Central memory CD8-positive, alpha-beta T cell (primary cell): ENCODE measurements around the gene LAMA4.

Experiments used
- ATAC-seq: fragments of 150-1000 bp; cut with Tn5 transposase; replicated peaks from 2 replicates; pipeline ENCODE4 v1.10.0; 2022; ENCODE audit warnings: mild to moderate bottlenecking, moderate FRiP score, moderate number of reproducible peaks; ENCODE audit not compliant: poor library complexity, severe bottlenecking; ENCODE audit errors: extremely low read depth
- DNase-seq, 2 donors: peaks; one replicate each; pipeline ENCODE4 v3.0.0; 2021; ENCODE audit warnings: low spot score in 2 of 2
- H3K27ac Mint-ChIP-seq: one replicate; pipeline ENCODE4 v1.8.0; 2022; ENCODE audit warnings: low read depth, mild to moderate bottlenecking, moderate library complexity, mixed read lengths
- H3K27me3 Mint-ChIP-seq: one replicate; pipeline ENCODE4 v1.8.0; 2022; ENCODE audit warnings: mixed read lengths
- H3K36me3 Mint-ChIP-seq: one replicate; pipeline ENCODE4 v1.8.0; 2022; ENCODE audit warnings: mild to moderate bottlenecking, moderate library complexity, mixed read lengths; ENCODE audit not compliant: insufficient read depth
- H3K4me1 Mint-ChIP-seq: one replicate; pipeline ENCODE4 v1.8.0; 2022; ENCODE audit warnings: mixed read lengths
- H3K4me3 Mint-ChIP-seq: one replicate; pipeline ENCODE4 v1.8.0; 2022; ENCODE audit warnings: mild to moderate bottlenecking, moderate library complexity, mixed read lengths
- H3K9me3 Mint-ChIP-seq: one replicate; pipeline ENCODE4 v1.8.0; 2022; ENCODE audit warnings: mixed read lengths

The LAMA4 gene, protein sequence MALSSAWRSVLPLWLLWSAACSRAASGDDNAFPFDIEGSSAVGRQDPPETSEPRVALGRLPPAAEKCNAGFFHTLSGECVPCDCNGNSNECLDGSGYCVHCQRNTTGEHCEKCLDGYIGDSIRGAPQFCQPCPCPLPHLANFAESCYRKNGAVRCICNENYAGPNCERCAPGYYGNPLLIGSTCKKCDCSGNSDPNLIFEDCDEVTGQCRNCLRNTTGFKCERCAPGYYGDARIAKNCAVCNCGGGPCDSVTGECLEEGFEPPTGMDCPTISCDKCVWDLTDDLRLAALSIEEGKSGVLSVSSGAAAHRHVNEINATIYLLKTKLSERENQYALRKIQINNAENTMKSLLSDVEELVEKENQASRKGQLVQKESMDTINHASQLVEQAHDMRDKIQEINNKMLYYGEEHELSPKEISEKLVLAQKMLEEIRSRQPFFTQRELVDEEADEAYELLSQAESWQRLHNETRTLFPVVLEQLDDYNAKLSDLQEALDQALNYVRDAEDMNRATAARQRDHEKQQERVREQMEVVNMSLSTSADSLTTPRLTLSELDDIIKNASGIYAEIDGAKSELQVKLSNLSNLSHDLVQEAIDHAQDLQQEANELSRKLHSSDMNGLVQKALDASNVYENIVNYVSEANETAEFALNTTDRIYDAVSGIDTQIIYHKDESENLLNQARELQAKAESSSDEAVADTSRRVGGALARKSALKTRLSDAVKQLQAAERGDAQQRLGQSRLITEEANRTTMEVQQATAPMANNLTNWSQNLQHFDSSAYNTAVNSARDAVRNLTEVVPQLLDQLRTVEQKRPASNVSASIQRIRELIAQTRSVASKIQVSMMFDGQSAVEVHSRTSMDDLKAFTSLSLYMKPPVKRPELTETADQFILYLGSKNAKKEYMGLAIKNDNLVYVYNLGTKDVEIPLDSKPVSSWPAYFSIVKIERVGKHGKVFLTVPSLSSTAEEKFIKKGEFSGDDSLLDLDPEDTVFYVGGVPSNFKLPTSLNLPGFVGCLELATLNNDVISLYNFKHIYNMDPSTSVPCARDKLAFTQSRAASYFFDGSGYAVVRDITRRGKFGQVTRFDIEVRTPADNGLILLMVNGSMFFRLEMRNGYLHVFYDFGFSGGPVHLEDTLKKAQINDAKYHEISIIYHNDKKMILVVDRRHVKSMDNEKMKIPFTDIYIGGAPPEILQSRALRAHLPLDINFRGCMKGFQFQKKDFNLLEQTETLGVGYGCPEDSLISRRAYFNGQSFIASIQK (N-terminal part only)

DNA sequence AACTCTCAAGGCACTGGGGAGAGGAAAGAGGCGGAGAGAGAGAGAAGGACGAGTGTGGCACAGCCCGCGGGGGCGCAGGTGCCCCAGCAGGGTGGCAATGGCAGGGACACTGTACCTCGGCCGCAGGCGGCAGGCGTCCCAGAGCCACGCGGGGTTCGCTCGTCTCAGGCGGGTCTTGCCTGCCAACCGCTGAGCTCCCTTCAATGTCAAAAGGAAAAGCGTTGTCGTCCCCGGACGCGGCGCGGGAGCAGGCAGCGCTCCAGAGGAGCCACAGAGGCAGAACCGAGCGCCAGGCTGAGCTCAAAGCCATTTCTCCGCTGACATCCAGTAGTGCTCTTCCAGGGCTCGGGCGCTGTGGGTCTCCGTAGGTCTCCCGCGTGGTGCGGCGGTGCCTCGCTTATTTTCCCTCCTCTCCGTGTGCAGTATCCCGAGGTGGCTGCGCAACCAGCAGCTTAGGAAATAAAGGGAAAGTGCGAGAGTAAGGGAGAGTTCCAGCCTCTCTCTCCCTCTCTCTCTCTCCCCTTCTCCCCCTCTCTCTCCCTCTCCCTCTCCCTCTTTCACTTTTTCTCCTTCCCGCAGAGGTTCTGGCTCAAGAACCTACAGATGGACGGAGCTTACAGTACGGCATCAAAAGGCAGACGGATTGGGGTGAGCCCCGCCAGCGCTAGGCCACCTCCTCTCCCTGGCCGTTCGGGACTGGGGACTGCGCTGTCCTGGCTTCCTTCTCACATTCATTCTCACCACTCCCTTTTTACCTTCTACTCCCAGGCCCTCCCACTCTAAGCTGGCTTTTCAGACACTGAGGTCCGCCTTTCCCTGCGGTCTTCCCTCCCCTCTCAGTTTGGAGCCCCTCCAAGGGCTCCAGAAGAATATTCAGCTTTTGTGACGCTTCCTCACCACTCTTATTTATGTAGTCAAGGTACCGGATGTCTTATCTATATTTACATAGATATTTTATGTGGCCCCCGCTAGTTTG, at the start of gene LAMA4:
TSS of gene LAMA4 (minus strand) at position 727 of the 976 bp plus-strand sequence. CDS start at position 310, 417 bp downstream.
- Mint-ChIP-seq H3K27ac (no peak within 1 kb of the TSS), H3K36me3 (peaks cover 3% of the 10 kb centered on the region), H3K4me1 (peaks cover 15% of the 10 kb centered on the region), H3K9me3 (no peaks in the 10 kb centered on the region), H3K27me3 (peaks cover 83% of the 10 kb centered on the region), H3K4me3 (peak within 1 kb of the TSS; percentile 62)
- DNase-seq: no peak
- ATAC-seq: peak; percentile 52

GRCh38 chr6:112302142-112302705, 47.9 kb upstream of the LAMA4 start:
- peaks cover 2% of the 10 kb centered on the region for H3K36me3 Mint-ChIP-seq
- H3K4me1 Mint-ChIP-seq: no peaks in the 10 kb centered on the region
- peaks cover 51% of the 10 kb centered on the region for H3K27me3 Mint-ChIP-seq
- DNase-seq (no peak), ATAC-seq (no peak)
- H3K27ac Mint-ChIP-seq: no peak overlapping the region
- no peaks in the 10 kb centered on the region for H3K9me3 Mint-ChIP-seq
- H3K4me3 Mint-ChIP-seq: no peak overlapping the region

DNA sequence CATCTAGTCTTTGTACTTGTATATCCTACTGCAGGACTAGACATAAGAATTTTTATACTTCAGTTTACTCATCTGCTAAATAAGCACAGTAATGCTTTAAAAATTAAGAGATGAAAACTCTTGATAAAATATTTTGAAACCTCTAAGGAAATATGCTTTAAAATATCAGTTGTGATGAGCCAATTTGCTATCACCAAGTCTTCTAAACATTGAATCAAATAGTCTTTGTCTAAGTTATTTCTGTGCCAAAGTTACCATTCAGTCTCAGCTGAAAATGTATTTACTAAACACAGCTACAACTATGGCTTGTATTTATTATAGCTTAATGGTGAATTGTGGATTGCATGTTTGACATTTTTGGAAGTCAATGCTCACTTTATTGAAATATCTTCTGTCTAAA, 46.5 kb upstream of the LAMA4 start:
- Mint-ChIP-seq H3K4me1 (no peaks in the 10 kb centered on the region), H3K36me3 (peaks cover 2% of the 10 kb centered on the region), H3K27me3 (peaks cover 51% of the 10 kb centered on the region), H3K9me3 (no peaks in the 10 kb centered on the region), H3K27ac (no peak overlapping the region), H3K4me3 (no peak overlapping the region)
- no peak for ATAC-seq
- DNase-seq: no peak

DNA sequence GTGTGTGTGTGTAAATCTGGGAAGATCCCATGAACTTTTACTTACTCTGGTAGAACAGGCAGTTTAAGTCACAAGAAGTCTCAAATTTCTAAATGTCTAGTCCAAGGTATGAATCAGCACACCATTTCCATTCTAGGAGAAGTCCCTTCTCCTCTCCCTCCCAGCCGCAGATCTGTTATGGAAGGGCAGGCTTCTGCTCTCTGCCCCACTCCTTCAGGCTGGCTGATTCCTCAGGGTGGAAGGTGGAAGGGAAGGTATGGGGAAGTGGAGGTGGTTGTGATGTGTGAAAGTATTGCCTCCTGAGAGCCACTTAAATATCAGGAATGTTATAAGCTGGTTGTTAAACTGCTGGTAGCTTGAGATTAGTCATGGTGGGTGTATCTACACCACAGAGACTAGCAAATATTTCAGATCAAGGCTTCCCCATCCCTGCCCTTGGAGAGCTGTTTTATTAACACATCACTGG, 44.5 kb upstream of the LAMA4 start:
- H3K27me3 Mint-ChIP-seq: peaks cover 45% of the 10 kb centered on the region
- no peaks in the 10 kb centered on the region for H3K9me3 Mint-ChIP-seq
- peaks cover 2% of the 10 kb centered on the region for H3K36me3 Mint-ChIP-seq
- no peak overlapping the region for H3K27ac Mint-ChIP-seq
- ATAC-seq: no peak
- no peak overlapping the region for H3K4me3 Mint-ChIP-seq
- DNase-seq: no peak
- no peaks in the 10 kb centered on the region for H3K4me1 Mint-ChIP-seq

DNA sequence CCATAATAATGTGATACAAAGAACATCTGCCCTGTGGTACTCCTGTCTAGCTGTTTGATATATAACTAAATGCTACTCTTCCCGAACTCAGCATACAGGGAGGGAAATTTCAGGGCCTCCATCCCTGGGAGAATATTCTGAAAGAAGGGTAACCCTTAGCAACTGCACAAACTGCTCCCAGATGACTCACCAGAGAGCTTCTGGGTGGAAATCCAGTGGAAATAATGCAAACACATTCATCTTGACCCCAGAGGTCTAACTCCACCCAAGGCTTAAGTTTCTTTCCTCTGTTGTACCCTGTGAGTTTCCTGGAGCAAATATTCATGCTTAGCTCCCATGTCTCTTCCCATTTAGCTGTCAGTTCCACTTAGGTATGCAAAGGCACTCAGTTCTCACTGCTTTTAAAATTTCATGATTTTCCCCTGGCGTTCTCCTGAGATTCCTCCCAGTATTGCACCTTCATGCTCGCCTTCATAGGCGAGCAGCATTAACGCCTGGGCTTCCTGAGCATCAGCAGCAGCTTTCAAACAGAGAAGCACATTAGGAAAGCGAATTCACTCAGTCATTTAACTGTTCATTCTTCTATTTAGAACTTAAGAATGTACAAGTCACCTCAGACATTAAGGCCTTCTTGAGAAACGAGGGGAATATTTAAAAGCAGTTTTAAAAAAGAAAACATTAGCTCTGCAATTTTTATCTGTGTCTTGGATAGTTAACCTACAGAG, 43.8 kb upstream of the LAMA4 start:
- Mint-ChIP-seq H3K36me3 (no peaks in the 10 kb centered on the region), H3K27me3 (peaks cover 45% of the 10 kb centered on the region)
- no peak for DNase-seq

DNA sequence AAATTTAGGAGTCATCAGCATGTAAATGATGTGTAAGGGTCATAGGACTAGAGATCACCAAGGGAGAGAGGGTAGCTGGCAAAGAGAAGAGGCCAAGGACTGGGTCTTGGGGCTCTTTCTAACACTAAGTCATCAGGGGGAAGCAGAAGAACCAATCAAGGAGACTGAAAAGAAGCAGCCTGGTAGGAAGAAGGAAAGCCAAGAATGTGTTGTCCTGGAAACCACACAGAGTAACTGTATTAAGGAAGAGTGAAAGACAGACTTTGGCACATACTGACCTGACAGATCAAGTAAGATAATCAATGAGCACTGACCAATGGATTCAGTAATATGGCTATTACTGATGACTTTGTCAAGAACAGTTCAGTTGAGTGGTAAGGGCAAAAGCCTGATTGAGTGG, 42.3 kb upstream of the LAMA4 start:
- no peak overlapping the region for H3K27ac Mint-ChIP-seq
- no peak for ATAC-seq
- peaks cover 55% of the 10 kb centered on the region for H3K27me3 Mint-ChIP-seq
- no peaks in the 10 kb centered on the region for H3K36me3 Mint-ChIP-seq
- H3K9me3 Mint-ChIP-seq: no peaks in the 10 kb centered on the region
- no peak for DNase-seq
- no peak overlapping the region for H3K4me3 Mint-ChIP-seq
- H3K4me1 Mint-ChIP-seq: no peaks in the 10 kb centered on the region

More for the DNA sequence above, 43.8 kb upstream of the LAMA4 start:
- no peak for ATAC-seq
- Mint-ChIP-seq H3K9me3 (no peaks in the 10 kb centered on the region), H3K27ac (no peak overlapping the region), H3K4me1 (no peaks in the 10 kb centered on the region), H3K4me3 (no peak overlapping the region)

GRCh38 chr6:112296122-112296521, 41.8 kb upstream of the LAMA4 start:
- Mint-ChIP-seq H3K4me1 (no peaks in the 10 kb centered on the region), H3K4me3 (no peak overlapping the region), H3K9me3 (no peaks in the 10 kb centered on the region), H3K27ac (no peak overlapping the region), H3K27me3 (peaks cover 60% of the 10 kb centered on the region), H3K36me3 (no peaks in the 10 kb centered on the region)
- DNase-seq (no peak), ATAC-seq (no peak)

DNA sequence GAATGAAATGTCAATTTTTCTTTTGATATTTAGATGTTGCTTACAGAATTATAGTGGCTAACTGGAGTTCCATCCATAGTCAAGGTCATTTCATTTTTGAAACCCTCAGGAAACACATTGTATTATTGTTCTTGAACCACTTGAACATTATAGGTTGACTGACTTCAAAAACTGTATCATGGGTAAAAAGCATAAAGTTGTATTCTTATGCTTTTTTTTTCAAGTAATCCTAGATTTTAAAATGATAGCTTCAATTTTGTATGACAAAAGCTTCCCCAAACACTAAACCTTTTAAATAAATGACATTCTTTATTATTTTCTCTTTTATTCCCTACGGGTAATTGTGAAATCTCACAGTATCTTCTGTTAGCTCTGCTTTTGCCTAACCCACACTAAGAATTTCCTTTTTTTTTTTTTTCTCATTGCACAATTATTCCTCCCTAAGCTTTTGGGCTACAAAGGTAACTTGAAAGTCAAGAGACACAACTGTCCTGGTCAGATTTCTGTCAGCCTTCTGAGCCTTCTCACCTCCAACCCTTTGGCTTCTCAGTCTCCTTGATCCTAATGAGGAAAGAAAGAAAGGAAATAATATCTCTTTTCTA, 36.9 kb upstream of the LAMA4 start:
- ATAC-seq (no peak), DNase-seq (no peak)
- peaks cover 74% of the 10 kb centered on the region for H3K27me3 Mint-ChIP-seq
- H3K9me3 Mint-ChIP-seq: no peaks in the 10 kb centered on the region
- H3K4me1 Mint-ChIP-seq: peaks cover 16% of the 10 kb centered on the region
- H3K36me3 Mint-ChIP-seq: no peaks in the 10 kb centered on the region
- no peak overlapping the region for H3K4me3 Mint-ChIP-seq
- no peak overlapping the region for H3K27ac Mint-ChIP-seq

DNA sequence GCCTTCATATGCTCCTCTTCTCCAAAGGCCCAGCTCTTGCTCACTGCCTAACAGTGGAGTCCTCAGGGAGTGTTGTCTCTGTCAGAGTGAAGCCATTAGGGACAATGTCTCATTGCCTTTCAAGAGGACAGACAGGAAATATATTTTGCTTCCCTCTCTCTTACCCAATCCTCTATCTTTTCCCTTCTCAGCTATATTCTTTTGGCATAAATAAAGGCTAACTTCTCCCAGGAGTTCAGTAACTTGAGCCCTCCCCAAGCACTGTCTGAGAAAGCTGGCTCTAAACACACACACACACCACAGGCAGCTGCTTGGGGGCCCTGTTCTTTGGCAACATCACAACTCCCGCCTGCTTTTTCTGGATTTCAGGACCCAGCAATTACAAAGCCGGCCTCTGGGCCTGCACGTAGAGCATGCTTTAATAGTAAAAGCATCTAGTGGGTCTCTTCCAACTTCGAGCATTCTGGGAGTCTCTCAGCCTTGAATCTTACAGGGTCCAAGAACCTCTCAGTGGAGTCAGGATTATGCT, 34.7 kb upstream of the LAMA4 start:
- ATAC-seq (no peak), DNase-seq (no peak)
- Mint-ChIP-seq H3K4me3 (no peak overlapping the region), H3K27ac (no peak overlapping the region), H3K4me1 (peaks cover 21% of the 10 kb centered on the region), H3K9me3 (no peaks in the 10 kb centered on the region), H3K27me3 (peaks cover 67% of the 10 kb centered on the region), H3K36me3 (peaks cover 3% of the 10 kb centered on the region)

GRCh38 chr6:112288475-112288874, 34.1 kb upstream of the LAMA4 start:
- DNase-seq (no peak), ATAC-seq (no peak)
- no peak overlapping the region for H3K4me3 Mint-ChIP-seq
- H3K27ac Mint-ChIP-seq: no peak overlapping the region
- H3K36me3 Mint-ChIP-seq: peaks cover 3% of the 10 kb centered on the region
- peaks cover 21% of the 10 kb centered on the region for H3K4me1 Mint-ChIP-seq
- H3K27me3 Mint-ChIP-seq: peaks cover 67% of the 10 kb centered on the region
- no peaks in the 10 kb centered on the region for H3K9me3 Mint-ChIP-seq
